GM21825 (cell line): ENCODE measurements around the gene MTUS2.
"Not testable (repeated sequence)": the region's sequence is repeated elsewhere in the genome, so short reads cannot be mapped to it uniquely, and the experiment has no call there.

Experiments used
- ATAC-seq: cut with Tn5 transposase; IDR thresholded peaks from one replicate; pipeline ENCODE4 v1.9.1; 2021; ENCODE audit warnings: mild to moderate bottlenecking, moderate library complexity; ENCODE audit not compliant: unreplicated experiment

The MTUS2 gene

DNA sequence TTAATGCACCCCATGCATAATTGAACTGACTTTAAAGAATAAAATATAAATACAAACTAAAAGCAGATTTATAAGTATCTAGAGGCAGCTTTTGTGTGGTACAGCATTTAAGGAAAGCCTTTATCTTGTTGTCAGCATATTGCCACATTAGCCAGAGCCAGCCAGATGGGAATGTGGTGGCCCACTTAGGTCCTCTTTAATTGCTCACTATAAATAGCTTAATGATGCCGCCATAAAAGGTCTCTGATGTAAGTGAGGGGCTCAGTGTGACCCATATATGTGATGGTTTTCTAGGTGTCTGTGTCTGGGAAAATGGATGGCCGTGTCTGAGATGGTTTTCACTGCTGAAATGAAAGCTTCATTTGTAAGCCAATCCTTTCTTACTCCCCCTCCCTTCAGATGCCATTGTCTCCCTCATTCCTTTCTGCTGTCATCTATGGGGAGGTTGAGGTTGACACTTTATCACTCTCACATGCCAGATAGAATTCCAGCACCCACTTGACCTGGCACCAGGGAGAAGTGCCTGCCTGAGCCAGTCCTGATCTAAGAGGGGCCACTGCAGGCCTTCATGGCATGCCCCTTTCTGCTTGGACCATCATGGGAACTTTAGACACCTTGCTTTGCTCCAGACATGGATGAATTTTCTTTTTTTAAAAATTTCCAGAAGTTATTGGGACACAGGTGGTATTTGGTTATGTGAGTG, 135.3 kb downstream of the MTUS2 start:
- ATAC-seq: no peak

DNA sequence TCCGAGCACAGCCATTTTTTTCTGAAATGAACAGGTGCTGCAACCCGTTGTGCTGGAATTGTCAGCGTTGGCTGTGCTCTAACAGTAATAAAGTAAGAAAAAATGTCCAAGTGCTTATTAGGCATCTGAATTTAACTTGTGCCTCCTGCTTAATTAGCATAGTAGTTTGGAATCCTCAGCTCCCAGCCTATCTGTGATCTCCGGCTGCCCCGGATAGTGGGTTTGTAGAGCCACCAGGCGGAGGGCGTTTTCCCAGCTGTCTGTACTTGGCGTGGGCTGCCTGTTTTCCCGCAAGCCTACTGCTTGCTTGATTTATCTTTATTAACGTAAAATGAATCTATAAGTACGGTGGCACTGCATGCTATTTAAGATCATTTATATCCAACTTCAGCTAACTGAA, 137.9 kb downstream of the MTUS2 start:
- no peak for ATAC-seq

DNA sequence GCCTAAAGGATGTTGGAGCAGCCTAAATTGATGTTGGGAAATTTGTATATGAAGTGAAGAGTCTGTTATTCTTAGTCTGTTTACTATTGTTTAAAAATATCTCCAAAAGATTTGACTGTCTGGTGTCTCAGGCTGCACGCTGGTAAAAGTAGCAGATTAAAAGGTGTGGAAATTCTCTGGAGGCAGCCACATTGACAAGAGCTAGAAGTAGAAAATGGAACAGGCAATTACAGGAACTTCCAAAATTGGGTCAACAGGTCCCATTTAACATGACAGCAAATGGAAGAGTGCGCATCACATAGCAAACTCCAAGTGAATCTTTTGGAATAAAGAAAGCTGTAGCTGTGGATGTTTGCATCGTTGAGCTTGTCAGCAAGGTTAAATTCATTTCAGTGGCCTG, 138.3 kb downstream of the MTUS2 start:
- ATAC-seq: no peak

DNA sequence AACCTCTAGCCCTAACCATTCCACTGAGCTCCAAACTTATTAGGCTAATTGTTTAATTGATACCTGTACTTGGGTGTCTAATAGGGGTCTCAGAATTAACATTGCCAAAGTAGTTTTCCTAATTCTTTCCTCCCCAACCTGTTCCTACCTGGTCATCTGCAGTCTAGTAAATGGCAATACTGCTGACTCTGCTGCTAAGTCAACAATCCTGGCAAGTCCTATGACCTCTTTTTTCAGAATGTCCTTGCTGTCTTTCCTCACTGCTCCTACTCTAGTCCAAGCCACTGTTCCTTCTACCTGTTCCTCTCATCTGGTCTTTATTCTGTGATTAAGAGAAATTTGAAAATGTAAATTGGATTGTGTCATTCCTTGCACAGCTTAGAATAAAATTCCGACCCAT, 143.9 kb downstream of the MTUS2 start:
- ATAC-seq: no peak

DNA sequence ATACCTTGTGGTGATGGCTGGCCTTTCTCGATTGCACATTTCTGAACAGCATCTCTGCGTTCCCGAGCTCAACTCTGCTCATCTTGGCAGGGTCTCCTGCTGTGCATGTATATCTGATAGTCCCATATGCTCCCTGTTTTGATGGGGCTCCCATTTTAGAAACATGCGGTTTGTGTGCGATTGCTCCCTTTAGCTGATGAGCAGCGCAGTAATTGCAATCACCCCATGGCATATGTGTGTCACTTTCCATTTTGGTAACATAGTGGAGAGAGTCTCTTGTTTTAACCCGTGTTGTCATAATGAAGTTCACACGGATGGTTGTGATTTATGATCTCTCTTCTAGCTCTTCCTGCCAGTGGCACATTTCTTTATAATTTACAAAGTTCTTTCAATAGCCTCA, 144.7 kb downstream of the MTUS2 start:
- no peak for ATAC-seq

DNA sequence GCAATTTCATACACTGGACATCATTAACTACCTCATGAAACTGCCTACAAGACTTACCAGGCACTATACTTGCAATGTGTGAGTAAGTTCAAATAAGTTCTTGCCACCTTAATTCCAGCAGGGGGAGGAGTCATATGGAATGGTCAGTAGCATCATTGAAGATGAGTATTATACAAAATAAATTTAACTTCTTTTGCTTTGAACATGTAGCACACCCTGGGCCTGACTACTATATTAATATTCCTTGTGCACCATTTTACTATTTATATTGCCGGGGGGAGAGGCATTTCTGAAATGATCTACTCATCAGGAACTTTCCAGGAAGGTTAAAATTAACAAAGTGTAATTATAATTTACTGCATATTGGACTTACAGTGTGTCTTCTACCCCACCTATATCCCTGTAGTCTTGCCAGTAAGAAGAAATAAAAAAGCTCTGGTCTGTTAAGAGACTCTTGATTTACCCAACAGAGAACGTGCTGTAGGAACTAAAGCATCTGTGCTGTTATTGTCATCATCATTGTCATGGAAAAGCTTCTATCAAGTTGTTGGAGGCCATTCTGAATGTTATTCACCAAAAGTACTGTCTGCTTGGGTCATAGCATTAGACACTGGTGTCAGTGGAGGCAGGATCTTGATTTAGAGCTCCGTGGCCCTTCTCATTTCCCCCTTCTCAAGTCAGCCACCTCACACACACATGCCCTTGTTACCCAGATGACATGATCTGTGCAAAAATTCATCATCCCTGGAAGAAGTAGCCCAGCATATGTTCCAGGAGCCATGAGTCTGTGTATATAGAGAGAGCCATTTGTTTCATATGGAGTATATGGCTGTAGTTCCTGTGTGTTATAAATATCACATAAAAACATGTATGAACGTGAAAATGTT, 147.1 kb downstream of the MTUS2 start:
- no peak for ATAC-seq

DNA sequence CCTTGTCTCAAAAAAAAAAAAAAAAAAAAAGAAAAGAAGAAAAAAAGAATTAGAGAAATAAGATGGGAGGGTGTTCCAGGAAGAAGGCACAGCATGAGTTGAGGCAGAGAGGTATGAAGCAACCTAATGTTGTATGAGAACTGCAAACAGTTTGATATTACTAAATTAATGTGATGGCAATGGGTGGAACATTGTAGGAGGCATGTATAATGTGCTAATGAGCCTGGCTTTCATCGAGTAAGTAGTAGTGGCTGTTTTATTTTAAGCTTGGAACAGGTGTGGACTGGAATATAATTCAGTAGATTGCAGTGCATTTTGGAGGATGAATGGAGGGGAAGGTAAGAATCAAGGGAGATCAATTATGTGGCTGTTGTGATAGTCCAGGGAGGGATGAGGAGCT, 156.1 kb downstream of the MTUS2 start:
- ATAC-seq: no peak

DNA sequence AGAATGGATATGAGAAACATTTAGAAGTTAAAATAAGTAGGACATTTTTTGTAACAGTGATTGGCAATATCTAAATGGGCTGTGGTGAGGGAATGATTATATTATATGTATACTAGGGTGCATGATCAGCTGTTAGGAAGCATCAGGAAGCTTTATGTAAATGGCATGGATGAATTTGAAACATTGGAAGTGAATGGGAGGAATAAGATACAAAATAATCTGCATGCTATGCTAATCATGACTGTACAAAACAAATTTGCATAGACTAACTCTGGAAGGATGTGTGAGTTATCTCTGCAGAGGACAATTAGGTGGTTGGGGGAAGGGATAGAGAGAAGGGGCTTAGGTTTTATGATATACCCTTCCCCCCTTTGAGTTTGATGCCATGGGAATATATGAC, 156.5 kb downstream of the MTUS2 start:
- ATAC-seq: no peak

DNA sequence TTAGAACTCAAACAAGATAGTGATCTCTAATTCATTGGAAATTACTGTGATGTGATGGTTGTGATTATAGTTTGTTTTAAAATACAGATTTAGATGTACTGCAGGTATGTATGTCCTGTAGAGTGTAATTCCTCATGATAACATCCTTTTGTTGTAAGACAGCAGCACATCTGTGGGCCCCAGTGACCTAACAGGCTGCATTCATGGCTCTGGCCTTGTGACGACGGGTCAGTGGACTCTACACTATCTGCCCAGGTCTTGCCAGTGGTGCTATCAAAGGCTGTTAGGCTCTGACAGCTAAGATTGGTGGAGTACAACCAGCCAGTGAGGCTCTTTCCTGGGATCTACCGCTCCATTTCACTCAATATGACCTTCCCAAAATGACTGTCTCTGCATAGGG, 158.4 kb downstream of the MTUS2 start:
- ATAC-seq: no peak

DNA sequence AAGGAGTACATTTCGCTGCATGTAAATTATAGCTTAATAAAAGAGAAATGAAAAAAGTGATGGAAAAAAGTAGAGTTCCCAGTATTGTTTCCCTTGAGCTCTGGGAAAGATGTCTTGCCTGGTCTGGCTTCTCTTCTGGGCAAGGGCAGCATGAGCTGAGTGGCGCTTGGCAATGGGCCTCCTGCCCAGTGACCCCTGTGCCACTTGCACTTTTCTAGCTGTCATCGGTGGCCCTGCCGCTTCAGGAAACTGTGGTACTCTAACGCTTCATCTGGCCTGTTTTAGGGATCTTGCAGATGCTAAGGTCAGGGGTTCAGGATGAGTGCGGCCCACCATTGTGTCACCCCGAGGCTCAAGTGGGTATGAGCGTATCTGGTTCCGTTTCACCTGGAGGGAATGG, 161.4 kb downstream of the MTUS2 start:
- no peak for ATAC-seq

DNA sequence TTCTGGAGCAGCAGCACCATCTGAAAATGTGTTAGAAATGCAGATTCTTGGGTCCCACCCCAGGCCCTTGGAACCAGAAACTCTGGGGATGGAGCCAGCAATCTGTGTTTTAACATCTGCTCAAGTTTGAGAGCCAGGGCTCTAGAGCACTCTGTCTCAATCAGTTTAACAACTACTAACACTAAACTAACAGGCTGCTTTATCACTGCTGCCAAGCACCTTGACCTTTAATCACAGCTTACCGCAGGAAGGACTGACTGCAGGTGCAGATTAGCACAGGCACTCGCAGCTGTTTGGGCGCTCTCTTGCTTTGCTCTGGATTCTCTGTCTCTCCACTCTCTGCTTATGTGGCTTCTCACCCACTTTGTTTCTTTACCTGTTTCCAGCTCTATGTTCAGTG, 163.5 kb downstream of the MTUS2 start:
- no peak for ATAC-seq

DNA sequence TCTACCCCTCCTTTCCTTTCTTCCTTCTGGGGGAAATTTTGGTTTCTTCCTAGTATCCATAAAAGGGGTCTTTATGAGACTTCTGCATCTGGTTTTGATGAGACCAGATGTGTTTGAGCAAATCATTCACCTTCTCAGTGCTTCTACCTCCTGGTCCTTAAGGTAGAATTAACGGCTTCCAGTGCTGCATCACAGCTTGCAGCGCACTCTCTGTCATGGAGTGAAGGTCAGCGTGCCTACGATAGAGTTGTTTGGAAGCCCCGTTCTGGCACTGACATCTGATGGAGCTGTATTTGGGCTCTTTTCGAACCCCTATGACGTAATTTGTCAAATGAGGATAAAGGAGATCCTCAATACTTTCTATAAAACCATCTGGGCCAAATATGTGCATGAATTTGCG, 164.2 kb downstream of the MTUS2 start:
- ATAC-seq: no peak

DNA sequence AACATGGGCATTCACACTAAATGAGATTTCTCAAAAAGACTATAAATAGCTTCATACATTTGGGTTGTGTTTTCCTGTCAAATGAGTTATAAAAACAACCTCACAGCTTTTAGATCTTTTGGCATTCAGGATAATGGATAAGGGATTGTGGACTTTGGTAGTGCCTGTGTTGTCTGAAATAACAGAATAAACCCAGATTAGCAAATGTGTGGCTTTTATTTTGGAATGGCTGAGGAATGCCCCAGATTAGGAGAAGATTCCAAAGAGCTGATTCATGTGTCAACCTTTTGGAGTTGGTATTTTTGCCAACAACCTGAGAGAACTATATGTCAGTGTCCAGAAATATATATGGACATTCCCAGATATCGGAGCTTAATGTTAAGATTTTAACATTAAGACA, 164.7 kb downstream of the MTUS2 start:
- no peak for ATAC-seq

DNA sequence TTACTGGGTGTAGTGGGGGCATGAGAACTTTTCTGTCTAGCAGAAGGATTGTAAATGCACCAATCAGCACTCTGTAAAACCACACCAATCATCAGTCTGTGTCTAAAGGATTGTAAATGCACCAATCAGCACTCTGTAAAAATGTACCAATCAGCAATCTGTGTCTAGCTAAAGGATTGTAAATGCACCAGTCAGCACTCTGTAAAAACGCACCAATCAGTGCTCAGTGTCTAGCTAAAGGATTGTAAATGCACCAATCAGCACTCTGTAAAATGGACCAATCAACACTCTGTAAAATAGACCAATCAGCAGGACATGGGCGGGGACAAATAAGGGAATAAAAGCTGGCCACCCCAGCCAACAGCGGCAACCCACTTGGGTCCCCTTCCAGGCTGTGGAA, 170.2 kb downstream of the MTUS2 start:
- ATAC-seq: not testable (repeated sequence)

DNA sequence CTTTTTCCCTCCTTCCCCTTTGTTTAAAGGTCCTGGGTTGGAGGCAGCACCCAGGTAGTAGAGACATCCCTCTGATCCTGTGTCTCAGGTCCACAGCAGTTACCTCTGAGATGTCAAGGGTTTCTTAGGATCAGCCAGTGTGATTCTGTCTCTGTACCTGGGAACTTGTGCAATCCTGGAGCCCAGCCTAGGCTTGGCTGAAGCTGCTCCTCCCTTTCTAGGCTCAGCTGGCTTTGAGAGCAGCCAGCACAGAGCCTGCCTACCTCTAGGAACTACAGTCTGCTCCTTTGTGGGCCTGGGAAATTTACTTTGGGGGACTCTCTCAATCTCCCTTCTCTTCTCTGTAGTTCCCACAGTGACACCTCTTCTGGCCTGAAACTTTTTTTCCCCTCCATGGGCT, 171.6 kb downstream of the MTUS2 start:
- no peak for ATAC-seq

DNA sequence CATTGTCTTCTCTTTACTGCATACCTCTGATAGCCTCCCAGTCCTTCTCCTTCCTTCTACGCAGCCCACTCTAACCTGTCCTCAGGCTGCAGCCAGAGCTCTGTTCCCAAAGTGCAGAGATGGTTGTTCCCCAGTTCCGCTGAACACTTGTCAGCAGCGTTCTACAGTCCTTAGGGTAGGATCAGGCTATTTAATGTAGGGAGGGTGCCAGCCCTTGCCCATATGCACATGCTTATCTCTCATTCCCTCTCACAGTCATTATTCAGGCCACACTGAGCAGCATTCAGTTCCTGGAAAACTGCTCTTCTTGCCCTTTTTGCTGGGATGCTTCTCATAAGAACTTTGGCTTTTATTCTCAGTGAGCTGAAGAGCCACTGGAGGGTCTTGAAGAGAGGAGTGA, 180.7 kb downstream of the MTUS2 start:
- no peak for ATAC-seq

DNA sequence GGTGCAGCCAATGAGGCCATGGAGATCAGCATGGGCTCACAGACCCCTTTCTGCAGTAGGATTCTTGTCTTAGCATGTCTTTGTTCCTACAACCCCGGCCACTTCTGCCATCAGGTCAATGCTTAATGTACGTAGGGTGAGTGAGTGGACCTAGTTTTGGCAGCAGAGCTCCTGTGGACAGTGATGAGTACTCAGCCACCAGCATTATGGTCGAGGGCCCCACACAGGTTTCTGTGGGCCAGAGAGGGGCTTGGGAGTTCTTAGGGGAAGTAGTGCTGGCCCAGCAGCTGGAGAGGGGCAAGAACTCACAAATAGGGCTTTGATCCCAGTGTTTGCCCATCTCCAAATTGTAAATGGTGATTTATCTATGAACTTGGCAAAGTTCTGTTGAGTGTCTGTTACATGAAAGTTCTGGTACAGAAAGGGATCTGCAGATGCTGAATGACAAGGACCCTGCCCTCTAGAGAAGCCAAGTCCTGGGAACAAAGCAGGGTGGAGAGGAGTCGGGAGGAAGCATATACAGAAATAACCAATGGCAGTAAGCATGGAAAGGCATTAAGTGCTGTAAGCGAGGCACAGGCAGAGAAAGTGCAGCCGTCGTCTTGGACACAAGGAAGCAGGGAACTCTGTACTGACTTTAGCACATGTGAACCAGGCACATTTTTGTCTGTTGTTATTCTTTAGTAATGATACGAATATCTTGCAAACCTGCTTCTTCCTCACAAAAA, 185.1 kb downstream of the MTUS2 start:
- ATAC-seq: no peak

DNA sequence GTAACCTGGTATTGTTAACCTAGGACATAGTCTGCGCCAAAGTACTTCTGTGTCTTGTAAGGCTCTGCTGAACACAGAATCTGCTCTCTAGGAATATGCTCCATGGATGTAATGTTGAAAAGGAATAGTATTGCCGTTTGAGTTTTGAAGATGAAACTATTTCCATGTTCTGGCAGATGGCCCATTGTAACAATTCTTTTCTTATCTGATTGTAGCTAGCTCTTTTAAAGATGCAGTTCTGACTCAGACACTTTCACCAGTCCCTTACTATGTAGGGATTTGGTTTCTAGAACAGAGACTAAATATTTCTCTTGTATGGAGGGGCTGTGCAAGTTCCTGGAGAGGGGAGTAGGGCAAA, 185.6 kb downstream of the MTUS2 start:
- ATAC-seq: no peak

DNA sequence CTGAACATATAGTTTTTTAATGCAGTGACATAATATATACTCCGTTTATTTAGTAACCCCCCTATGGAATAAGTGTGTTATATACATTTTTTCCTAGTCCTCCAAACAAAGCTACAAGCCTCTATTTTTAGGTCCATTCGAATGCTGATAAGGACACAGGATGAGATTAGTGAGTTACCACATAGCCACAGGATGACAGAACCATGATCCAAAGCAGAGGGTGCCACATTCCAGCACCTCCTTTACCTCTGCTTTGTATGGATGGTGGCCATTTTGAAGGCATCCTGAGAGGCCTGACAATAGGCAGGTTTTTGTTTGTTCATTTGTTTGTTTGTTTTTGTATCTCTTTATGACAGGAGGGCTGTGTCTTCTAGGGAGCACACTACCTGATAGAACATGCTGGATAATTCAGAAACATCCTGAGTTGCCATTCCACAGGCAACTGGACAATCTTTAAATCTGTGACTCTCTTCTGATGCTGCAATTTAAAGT, 186.3 kb downstream of the MTUS2 start:
- ATAC-seq: no peak

DNA sequence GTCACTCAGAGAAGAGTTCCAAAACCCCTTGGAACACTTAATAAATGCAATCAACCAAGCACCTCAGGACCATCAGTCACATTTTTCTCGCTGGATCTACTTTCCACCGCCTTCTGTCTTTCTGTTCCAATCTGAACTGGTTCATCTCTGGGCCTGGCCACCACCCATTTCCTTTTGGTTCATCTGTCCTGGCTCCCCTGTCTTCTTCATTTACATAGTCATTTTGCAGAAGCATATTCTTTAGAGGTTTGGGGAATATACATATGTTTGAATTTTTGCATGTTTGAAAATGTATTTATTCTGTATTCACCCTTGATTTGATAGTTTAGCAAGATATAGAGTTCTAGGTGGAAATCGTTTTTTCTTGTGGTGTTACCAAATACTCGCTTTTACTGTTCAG, 188.2 kb downstream of the MTUS2 start:
- no peak for ATAC-seq

DNA sequence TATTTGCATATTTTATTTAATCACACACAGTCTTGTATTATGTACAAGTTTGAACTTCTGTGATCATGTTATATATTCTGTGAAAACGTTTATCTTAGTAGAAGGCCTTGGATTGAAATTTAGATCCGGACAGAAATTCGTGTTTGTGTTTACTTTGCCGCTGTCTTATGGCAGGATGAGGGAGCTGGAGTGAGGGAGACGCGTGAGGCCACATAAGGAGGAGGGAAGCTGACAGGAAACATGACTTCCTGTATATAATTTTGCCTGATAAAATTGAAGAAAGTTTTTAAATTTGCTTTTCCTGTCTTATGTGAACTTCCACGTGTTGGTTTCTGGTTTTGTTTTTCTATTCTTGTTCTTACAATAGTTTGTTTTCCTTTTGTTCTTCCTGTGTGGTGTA, 200.2 kb downstream of the MTUS2 start:
- no peak for ATAC-seq

DNA sequence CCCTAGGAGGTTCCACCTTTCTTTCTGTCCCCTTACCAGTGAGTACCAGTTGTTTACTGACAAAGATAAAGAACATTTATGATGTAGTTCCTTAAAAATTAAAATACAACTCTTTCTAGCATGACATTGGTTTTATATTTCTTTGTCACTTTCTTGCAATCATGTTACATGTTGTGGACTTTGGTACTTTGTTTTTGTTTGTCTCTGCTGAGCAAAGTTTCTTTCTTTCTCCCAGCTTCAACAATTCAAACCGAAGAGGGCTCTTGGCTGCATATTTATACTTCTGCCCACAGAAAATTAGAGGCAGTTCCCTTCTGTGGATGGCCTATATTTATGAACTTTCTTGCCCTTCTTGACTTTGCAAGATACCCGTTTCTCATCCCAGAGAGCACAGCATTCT, 201.2 kb downstream of the MTUS2 start:
- ATAC-seq: no peak
